Pericardium fibroblast (primary cell): ENCODE measurements around the gene LIPT1. TPM values are rescaled to one million over a fixed set of nuclear protein-coding genes. Genes with fewer than 3 reads are reported as not detected.

Source experiments
- total RNA-seq: library from RNA; depleted of rRNA; stranded (reverse); fragments of >200 nt; gene quantifications from 2 replicates; pipeline ENCODE4 v1.2.3, GENCODE V29; 2015

The LIPT1 gene
- total RNA-seq: 5.5 and 10.6 TPM in 2 replicates

DNA sequence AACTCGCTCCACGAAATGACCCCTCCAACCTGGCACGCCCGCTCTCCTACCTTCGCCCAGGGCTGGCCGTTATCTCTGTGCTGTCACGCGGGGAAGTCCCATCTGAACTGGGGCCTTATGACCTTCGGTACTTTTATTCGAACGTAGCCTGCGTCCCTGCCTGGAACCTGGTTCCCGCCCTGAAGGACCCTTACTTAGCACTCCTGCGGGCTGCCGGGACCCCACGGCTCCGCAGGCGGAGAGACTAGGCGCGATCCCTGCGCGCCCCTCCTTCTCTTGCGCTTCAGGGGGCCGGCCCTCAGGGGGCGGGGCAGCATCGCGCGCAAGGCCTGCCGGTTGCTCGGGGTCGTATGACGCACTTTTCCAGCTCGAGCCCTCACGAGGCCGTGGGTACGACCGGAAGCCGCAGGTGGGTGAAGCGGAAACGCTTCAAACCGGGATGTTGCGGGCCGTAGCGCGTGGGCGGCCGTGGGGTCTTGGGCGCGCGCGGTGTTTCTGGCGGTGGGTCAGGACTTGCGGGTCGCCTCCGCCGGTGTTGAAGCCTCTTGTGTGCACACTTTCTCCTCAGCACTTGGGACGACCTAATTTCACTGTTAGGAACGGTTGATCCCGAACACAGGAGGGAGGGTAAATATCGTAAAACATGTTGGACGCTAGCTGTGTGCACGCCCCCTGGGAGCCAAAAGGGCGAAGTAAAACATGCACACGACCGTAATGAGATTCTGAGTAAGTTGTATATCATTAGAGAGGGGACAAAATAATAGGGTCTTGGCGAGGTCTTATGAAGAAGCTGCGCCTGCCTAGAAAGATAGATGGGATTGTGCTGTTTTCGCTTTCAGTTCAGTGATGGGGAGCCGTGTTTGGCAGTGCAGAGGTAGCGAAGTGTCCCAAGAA lies at the start of gene LIPT1, which contains the start of gene TSGA10:
Gene LIPT1 (plus strand): TSS at position 325 of the 894 bp plus-strand sequence. CDS start 6,991 bp downstream, outside the sequence.
Gene TSGA10 (minus strand): TSS at position 300 of the 894 bp plus-strand sequence. CDS start 45,503 bp downstream, outside the sequence.

DNA sequence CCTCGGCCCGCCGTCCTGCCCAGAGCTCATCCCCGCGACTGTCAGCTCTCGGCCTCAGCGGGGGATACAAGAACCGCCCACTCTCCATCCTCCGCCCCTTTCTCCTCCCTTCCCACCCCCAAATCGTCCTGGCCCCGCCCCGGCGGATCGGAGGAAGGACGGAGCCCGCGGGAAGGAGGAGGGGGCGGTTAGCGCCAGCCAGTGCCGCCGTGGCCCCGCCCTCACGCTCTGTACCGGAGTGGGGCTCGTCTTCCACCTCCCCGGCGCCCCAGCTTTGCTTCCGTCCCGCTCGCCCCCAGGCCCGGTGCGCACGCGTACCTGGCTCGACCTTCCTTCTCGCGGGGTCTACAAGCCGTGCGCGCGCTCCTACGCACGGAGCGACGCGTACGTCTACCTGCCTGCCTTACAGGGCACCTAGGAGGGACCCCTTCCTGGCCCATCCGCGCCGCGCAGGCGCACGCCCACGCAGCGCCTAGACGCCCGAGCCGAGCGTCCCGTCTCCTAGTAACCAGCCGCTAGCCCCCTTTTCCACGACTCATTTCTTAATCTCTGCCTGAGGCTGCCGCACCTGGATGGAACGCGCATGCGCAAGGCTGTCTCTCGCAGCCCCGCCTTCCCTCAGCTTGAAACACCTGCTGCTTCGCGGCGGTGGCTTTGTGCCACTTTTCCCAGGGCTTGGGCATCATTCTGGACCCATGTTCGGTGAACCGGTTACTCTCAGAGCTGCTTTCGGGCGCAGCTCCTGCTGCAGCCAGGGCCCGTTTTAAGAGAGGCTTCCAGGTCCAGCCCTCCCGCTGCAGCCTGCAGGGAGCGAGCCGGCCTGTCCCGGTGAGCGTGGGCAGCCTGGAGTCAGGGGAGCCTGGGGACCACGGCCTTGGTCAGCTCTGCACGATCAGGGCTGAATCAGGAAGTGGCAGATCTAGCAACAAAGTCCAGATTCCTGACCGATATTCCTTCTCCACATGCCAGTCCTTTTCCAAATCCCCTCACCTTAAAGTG lies 13.4 kb upstream of the LIPT1 start, which contains the start of gene C2orf15:
Gene C2orf15 (plus strand): TSS at position 598 of the 999 bp plus-strand sequence. CDS start 8,852 bp downstream, outside the sequence.

DNA sequence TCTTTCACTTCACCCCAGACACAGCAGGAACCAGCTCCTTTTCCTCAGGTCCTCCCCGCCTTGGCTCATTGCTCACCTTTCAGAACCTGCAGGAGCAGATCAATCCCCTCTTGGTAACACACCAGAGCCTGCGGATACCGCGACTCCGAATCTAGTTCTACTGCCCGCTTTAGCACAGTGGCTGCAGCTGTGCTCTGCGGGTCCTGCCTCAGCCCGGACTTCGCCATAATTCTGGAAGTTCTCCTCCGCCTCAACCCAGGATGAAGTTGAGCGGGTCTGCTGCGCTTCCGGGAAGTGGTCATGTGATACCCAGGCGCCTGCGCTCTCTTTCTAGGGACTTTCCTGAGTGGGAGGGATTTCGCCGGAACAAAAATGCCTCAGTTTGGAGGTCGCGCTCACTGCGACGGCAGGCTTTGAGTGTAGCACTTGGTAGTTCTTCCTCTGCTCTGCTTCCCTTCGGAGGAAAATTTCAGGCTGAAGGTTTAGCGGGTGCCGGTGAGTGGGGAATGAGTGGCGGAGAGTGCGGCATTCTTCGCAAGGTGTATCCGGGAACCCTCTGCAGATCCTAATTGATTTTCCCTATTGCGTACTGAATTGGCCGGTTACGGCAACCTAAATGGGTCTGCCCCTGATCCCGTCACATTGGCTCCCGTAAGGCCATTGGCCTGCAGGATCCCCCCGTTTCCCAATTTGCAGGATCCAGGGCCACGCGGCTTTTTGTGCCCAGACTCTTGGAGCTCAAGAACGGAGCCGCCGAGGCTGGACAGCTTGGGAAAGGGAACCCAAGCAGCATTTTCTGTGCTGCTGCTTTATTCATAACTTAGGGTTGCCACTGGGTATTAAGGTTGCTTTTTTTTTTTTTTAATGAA lies 26.2 kb downstream of the LIPT1 start, which contains the start of the genes MITD1 and MRPL30:
Gene MITD1 (minus strand): TSS at position 304 of the 869 bp plus-strand sequence. CDS start 77 bp downstream, at position 227.
Gene MRPL30 (plus strand): TSS at position 430 of the 869 bp plus-strand sequence. CDS start 5,020 bp downstream, outside the sequence.

Other genes starting within 250 kb of the LIPT1 start
- under 0.01 and 0.12 TPM in 2 replicates for gene CRACDL, start 218.7 kb upstream of the LIPT1 start, total RNA-seq
- not detected in 2 replicates for gene C2orf15, start 13.3 kb upstream of the LIPT1 start, total RNA-seq
- 1.1 and 2.5 TPM in 2 replicates for gene TSGA10, start within 50 bp of the LIPT1 start, total RNA-seq
- 17.3 and 28.0 TPM in 2 replicates for gene MITD1, start 26.1 kb downstream of the LIPT1 start, total RNA-seq
- 22.4 and 22.6 TPM in 2 replicates for gene MRPL30, start 26.2 kb downstream of the LIPT1 start, total RNA-seq
- gene LYG2, start 100.7 kb downstream of the LIPT1 start, total RNA-seq: not detected in 2 replicates
- 1.3 TPM in 1 of 2 replicates, not detected in the other for gene LYG1, start 146.2 kb downstream of the LIPT1 start, total RNA-seq
- gene TXNDC9, start 181.4 kb downstream of the LIPT1 start, total RNA-seq: 31.1 and 56.2 TPM in 2 replicates
- 18.9 and 23.9 TPM in 2 replicates for gene EIF5B, start 182.4 kb downstream of the LIPT1 start, total RNA-seq